Left hindlimb (tissue), 1 donor: Measurements from ENCODE around the gene OTOP1.
"Not testable (repeated sequence)": the region's sequence is repeated elsewhere in the genome, so short reads cannot be mapped to it uniquely, and the experiment has no call there.

ENCODE experiments used
- DNase-seq: peaks from one replicate; pipeline ENCODE4 v3.0.0-alpha.2; 2018

The OTOP1 gene

GRCh38 chr4:4226606-4227438, at the start of gene OTOP1:
Gene OTOP1, minus strand, starts transcription at chr4:4226929. Its CDS starts 65 bp downstream, at chr4:4226864.
- DNase-seq, result no peak

- DNase-seq, result no peak
Measured at GRCh38 chr4:4274226-4274625, 47.5 kb upstream of the OTOP1 start.

GRCh38 chr4:4271912-4272311, 45.2 kb upstream of the OTOP1 start:
- no peak for DNase-seq

GRCh38 chr4:4270529-4270928, 43.8 kb upstream of the OTOP1 start:
- DNase-seq, result no peak

GRCh38 chr4:4269856-4270255, 43.1 kb upstream of the OTOP1 start:
- DNase-seq, result no peak

- DNase-seq, result no peak
Measured at GRCh38 chr4:4269331-4269731, 42.6 kb upstream of the OTOP1 start.

- DNase-seq, result no peak
Measured at GRCh38 chr4:4268776-4269175, 42.0 kb upstream of the OTOP1 start.

- DNase-seq, result no peak
Measured at GRCh38 chr4:4267981-4268380, 41.3 kb upstream of the OTOP1 start.

- DNase-seq, result no peak
Measured at GRCh38 chr4:4260185-4260751, 33.5 kb upstream of the OTOP1 start.

GRCh38 chr4:4259484-4260100, 32.9 kb upstream of the OTOP1 start:
- no peak for DNase-seq

GRCh38 chr4:4257705-4258104, 31.0 kb upstream of the OTOP1 start:
- not testable (repeated sequence) for DNase-seq

- no peak for DNase-seq
Measured at GRCh38 chr4:4256799-4257198, 30.1 kb upstream of the OTOP1 start.

- no peak for DNase-seq
Measured at GRCh38 chr4:4254666-4255065, 27.9 kb upstream of the OTOP1 start.

GRCh38 chr4:4254199-4254598, 27.5 kb upstream of the OTOP1 start:
- no peak for DNase-seq

GRCh38 chr4:4249866-4250265, 23.1 kb upstream of the OTOP1 start:
- no peak for DNase-seq

- DNase-seq, result not testable (repeated sequence)
Measured at GRCh38 chr4:4249342-4249741, 22.6 kb upstream of the OTOP1 start.

- DNase-seq, result no peak
Measured at GRCh38 chr4:4248885-4249203, 22.1 kb upstream of the OTOP1 start.

- peak; percentile 94 for DNase-seq
Measured at GRCh38 chr4:4248029-4248884, 21.5 kb upstream of the OTOP1 start, which contains the start of gene TMEM128. Gene TMEM128, minus strand, starts transcription at chr4:4248223. Its CDS starts 21 bp downstream, at chr4:4248202.

- no peak for DNase-seq
Measured at GRCh38 chr4:4247696-4248028, 20.9 kb upstream of the OTOP1 start.

- DNase-seq, result no peak
Measured at GRCh38 chr4:4245172-4245571, 18.4 kb upstream of the OTOP1 start.

GRCh38 chr4:4239551-4239950, 12.8 kb upstream of the OTOP1 start:
- not testable (repeated sequence) for DNase-seq

- DNase-seq, result no peak
Measured at GRCh38 chr4:4233610-4234009, 6.9 kb upstream of the OTOP1 start.

- no peak for DNase-seq
Measured at GRCh38 chr4:4228356-4228668, 1.6 kb upstream of the OTOP1 start.
